GM06990 (cell line): Measurements from ENCODE around the gene ADRA2C.

Source experiments
- DNase-seq: peaks from one replicate; pipeline ENCODE4 v3.0.0-alpha.2; 2011; ENCODE audit not compliant: insufficient read length; ENCODE audit errors: extremely low read depth
- H3K27me3 ChIP-seq: replicated peaks from 2 replicates; pipeline ENCODE4 v1.6.0; 2011; ENCODE audit warnings: low read length; ENCODE audit not compliant: control insufficient read depth, insufficient read depth
- H3K36me3 ChIP-seq: 2 replicates; pipeline ENCODE4 v1.5.1; 2011; ENCODE audit warnings: low read length; ENCODE audit not compliant: control insufficient read depth, insufficient read depth
- H3K4me3 ChIP-seq: replicated peaks from 2 replicates; pipeline ENCODE4 v1.5.1; 2011; ENCODE audit warnings: low read depth, mild to moderate bottlenecking, control low read depth, low read length
- TF ChIP-seq, protein P1 (sequence below): IDR thresholded peaks from 2 replicates; pipeline ENCODE4 v1.5.1; 2011; ENCODE audit warnings: low read length, control low read depth, mild to moderate bottlenecking, inconsistent platforms; ENCODE audit not compliant: insufficient read depth, poor library complexity, severe bottlenecking

ADRA2C gene

DNA sequence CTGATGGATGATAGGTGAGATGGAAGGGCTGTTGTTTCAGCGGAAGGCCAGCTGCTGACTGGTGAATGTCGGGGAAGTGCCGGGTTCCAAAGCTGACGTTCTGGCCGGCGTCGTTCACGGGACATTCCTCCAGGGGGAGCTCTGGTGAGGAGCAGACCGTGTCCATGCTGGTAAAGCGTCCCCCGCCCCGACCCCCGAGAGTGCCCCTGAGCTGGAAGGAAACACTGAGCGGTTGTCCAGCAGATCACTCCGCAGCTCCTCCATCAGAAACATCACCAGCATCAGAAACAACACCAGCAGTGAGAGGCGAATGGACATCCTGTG is 18.6 kb upstream of the ADRA2C start:
- no peak for DNase-seq
- TF ChIP-seq, protein P1, sequence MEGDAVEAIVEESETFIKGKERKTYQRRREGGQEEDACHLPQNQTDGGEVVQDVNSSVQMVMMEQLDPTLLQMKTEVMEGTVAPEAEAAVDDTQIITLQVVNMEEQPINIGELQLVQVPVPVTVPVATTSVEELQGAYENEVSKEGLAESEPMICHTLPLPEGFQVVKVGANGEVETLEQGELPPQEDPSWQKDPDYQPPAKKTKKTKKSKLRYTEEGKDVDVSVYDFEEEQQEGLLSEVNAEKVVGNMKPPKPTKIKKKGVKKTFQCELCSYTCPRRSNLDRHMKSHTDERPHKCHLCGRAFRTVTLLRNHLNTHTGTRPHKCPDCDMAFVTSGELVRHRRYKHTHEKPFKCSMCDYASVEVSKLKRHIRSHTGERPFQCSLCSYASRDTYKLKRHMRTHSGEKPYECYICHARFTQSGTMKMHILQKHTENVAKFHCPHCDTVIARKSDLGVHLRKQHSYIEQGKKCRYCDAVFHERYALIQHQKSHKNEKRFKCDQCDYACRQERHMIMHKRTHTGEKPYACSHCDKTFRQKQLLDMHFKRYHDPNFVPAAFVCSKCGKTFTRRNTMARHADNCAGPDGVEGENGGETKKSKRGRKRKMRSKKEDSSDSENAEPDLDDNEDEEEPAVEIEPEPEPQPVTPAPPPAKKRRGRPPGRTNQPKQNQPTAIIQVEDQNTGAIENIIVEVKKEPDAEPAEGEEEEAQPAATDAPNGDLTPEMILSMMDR = peak; percentile 36
- no peaks in the 10 kb centered on the region for H3K36me3 ChIP-seq
- no peak overlapping the region for H3K4me3 ChIP-seq
- H3K27me3 ChIP-seq = peaks cover 3% of the 10 kb centered on the region; the same call in 1 of the 2 replicates

DNA sequence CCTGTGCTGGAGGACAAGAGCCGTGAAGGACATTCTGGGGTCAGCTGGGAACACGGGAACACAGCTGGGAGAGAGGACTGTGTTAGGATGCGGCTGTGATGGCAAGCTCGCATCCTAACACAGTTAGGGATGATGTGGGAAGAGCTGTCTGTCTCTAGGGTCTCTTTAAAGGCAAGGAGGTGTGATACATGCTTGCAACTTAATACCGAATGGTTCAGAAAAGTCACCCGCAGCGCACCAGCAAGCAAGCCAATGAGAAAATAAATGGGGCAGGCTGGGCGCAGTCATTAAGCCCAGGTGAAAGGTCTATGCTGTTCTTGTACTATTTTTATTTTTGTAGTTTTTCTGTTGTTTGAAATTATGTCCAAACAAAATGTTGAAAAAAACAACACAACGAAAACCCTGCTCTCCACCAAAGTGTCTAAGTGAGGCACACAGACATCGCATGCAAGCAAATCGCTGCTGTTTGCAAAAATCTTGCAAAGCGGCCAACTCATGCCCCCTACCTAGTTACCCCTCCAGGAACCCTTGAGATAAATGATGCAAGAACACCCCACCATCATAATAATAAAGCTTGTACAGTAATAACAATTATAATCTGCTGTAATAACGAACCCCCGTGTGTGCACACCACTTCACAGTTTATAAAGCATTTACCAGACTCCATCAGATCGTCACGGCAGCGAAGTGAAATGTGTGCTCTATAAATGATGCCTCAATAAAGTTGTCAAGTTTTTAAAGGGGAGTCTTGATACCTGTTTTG is 17.9 kb upstream of the ADRA2C start:
- TF ChIP-seq, protein P1 = no peak
- DNase-seq = no peak
- Histone ChIP-seq H3K4me3 (no peak overlapping the region), H3K36me3 (no peaks in the 10 kb centered on the region), H3K27me3 (peaks cover 3% of the 10 kb centered on the region; the same call in 1 of the 2 replicates)

DNA sequence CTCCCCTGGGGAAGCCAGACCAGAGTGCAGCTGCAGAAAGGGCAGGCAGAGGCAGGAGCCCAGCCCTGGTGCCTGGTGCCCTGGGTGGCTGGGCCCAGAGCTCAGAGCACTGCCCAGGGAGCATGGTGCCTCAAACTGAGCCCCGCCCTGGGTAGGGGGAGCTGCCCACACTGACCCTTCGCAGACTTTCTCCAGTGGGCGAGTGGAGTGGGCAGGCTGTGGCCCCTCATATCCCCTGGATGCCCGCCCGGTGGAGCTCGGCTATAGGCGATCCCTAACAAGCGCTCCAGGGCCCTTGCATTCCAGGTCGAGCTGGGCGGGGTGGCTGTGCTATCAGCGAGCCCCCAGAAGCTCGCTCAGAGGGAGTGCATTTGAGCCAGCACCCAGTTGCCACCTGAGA is 17.1 kb upstream of the ADRA2C start:
- peaks cover 3% of the 10 kb centered on the region; the same call in 1 of the 2 replicates for H3K27me3 ChIP-seq
- TF ChIP-seq, protein P1 = no peak

DNA sequence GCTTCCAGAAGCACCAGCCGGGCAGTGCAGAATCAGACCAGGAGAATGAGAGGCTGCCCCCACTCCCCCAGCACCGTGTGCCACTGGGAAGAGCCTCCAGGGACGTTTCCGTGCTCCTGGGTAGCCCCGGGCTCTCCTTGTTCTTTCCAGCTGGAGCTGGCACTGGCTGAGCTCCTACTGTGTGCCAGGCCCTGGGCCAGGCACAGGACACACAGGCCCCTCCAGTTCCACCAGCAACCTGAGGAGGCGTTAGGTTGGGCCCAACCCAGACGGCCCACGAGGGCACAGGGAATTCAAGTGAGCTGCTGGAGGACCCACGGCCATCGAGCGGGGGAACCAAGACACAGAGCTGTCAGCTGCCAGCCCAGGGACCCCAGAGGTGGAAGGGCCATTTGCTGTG is 15.9 kb upstream of the ADRA2C start:
- peaks cover 3% of the 10 kb centered on the region; the same call in 1 of the 2 replicates for H3K27me3 ChIP-seq
- H3K4me3 ChIP-seq = no peak overlapping the region
- H3K36me3 ChIP-seq = no peaks in the 10 kb centered on the region
- TF ChIP-seq, protein P1 = no peak
- no peak for DNase-seq

More for the DNA sequence above, 17.1 kb upstream of the ADRA2C start:
- no peak overlapping the region for H3K4me3 ChIP-seq
- no peak for DNase-seq
- no peaks in the 10 kb centered on the region for H3K36me3 ChIP-seq

- Histone ChIP-seq H3K27me3 (peaks cover 3% of the 10 kb centered on the region; the same call in 1 of the 2 replicates), H3K4me3 (no peak overlapping the region), H3K36me3 (no peaks in the 10 kb centered on the region)
- no peak for DNase-seq
- TF ChIP-seq, protein P1 = no peak
Measured at GRCh38 chr4:3752022-3752421, 14.2 kb upstream of the ADRA2C start.
